ENCODE data around the gene TLE4. TPM values are rescaled to one million over a fixed set of nuclear protein-coding genes. Genes with fewer than 3 reads are reported as not detected.

Gene TLE4
- polyA plus RNA-seq, 3 donors: 21.0 to 107 (median 21.7) TPM

GRCh38 chr9:79694676-79695400 lies 123.1 kb downstream of the TLE4 start:
- H3K4me3 ChIP-seq (replicated peaks in 1 of 3; ENCODE audit: low read depth in 2 of 3, low read length in 3 of 3): no peak overlapping the region
- no peak overlapping the region for H2AFZ ChIP-seq (ENCODE audit: insufficient read depth, low read depth, low read length, poor library complexity, severe bottlenecking)
- peak overlapping the region in 1 of 2 donors; percentile 23 for H3K27ac ChIP-seq (ENCODE audit: low read depth in 1 of 2, low read length in 2 of 2)
- H3K27me3 Mint-ChIP-seq (ENCODE audit: low read depth in 3 of 3): peaks cover 0 to 1% (median 0%) of the 10 kb centered on the region in 3 donors
- peaks cover 14% of the 10 kb centered on the region for H3K4me1 Mint-ChIP-seq
- TF ChIP-seq CTCF (IDR thresholded peaks at IDR 0.05): no peak
- H3K9ac ChIP-seq (ENCODE audit: insufficient read depth, low read length, poor library complexity, severe bottlenecking): no peak overlapping the region
- no peak overlapping the region for H3K4me3 Mint-ChIP-seq
- no peaks in the 10 kb centered on the region for H3K27me3 ChIP-seq (ENCODE audit: control insufficient read depth in 2 of 2, insufficient read depth in 2 of 2, low read length in 2 of 2)
- peaks cover 0 to 3% (median 0%) of the 10 kb centered on the region in 7 donors for H3K9me3 Mint-ChIP-seq
- peaks cover 9 to 41% of the 10 kb centered on the region in 2 donors for H3K36me3 ChIP-seq (replicated peaks in 1 of 2; ENCODE audit: control insufficient read depth in 1 of 2, insufficient read depth in 2 of 2, low read length in 2 of 2)
- DNase-seq: no peak
- intact Hi-C loops (cut with micrococcal nuclease): no loop called here
- H4K20me1 ChIP-seq (ENCODE audit: insufficient read depth, low read length): peaks cover 67% of the 10 kb centered on the region
- no peak overlapping the region for H3K27ac Mint-ChIP-seq
- H3K9me3 ChIP-seq (replicated peaks in 1 of 2; ENCODE audit: control insufficient read depth in 1 of 2, insufficient read depth in 1 of 2, low read length in 2 of 2): no peaks in the 10 kb centered on the region
- peaks cover 0 to 4% of the 10 kb centered on the region in 2 donors for H3K4me1 ChIP-seq (ENCODE audit: control insufficient read depth in 1 of 2, insufficient read depth in 2 of 2, low read length in 2 of 2)
- WGBS (ENCODE audit: insufficient coverage): no CpG with 5 or more reads among the region's 1 CpG
- H3K36me3 Mint-ChIP-seq: peaks cover 24 to 30% of the 10 kb centered on the region in 2 donors
- no peak overlapping the region for H3K4me2 ChIP-seq (replicated peaks; ENCODE audit: extremely low read depth, low read length, poor library complexity, severe bottlenecking)
- H3K79me2 ChIP-seq (ENCODE audit: insufficient read depth, low read length): peaks cover 75% of the 10 kb centered on the region

- no peak for DNase-seq
- Mint-ChIP-seq H3K27me3 (ENCODE audit: low read depth in 3 of 3) (no peaks in the 10 kb centered on the region), H3K4me3 (no peak overlapping the region), H3K4me1 (peaks cover 21% of the 10 kb centered on the region), H3K27ac (peak overlapping the region in 4 of 7 donors; percentile 7 to 52 (median 28)), H3K9me3 (peaks cover 0 to 3% (median 0%) of the 10 kb centered on the region in 7 donors), H3K36me3 (peaks cover 24 to 26% of the 10 kb centered on the region in 2 donors)
- H3K9me3 ChIP-seq (replicated peaks in 1 of 2; ENCODE audit: control insufficient read depth in 1 of 2, insufficient read depth in 1 of 2, low read length in 2 of 2): no peaks in the 10 kb centered on the region
- H2AFZ ChIP-seq (ENCODE audit: insufficient read depth, low read depth, low read length, poor library complexity, severe bottlenecking): no peak overlapping the region
- no peak overlapping the region for H3K4me3 ChIP-seq (replicated peaks in 1 of 3; ENCODE audit: low read depth in 2 of 3, low read length in 3 of 3)
- no peak overlapping the region for H3K4me2 ChIP-seq (replicated peaks; ENCODE audit: extremely low read depth, low read length, poor library complexity, severe bottlenecking)
- no peak overlapping the region for H3K9ac ChIP-seq (ENCODE audit: insufficient read depth, low read length, poor library complexity, severe bottlenecking)
- H3K27ac ChIP-seq (ENCODE audit: low read depth in 1 of 2, low read length in 2 of 2): peak overlapping the region in 1 of 2 donors; percentile 23
- peaks cover 0 to 4% of the 10 kb centered on the region in 2 donors for H3K4me1 ChIP-seq (ENCODE audit: control insufficient read depth in 1 of 2, insufficient read depth in 2 of 2, low read length in 2 of 2)
- H3K79me2 ChIP-seq (ENCODE audit: insufficient read depth, low read length): peaks cover 76% of the 10 kb centered on the region
- H4K20me1 ChIP-seq (ENCODE audit: insufficient read depth, low read length): peaks cover 58% of the 10 kb centered on the region
- intact Hi-C loops (cut with micrococcal nuclease): no loop called here
- WGBS (ENCODE audit: insufficient coverage): 90% methylated on average over 4 of the region's 6 CpGs
- no peak for TF ChIP-seq CTCF (IDR thresholded peaks at IDR 0.05)
- H3K27me3 ChIP-seq (ENCODE audit: control insufficient read depth in 2 of 2, insufficient read depth in 2 of 2, low read length in 2 of 2): no peaks in the 10 kb centered on the region
- H3K36me3 ChIP-seq (replicated peaks in 1 of 2; ENCODE audit: control insufficient read depth in 1 of 2, insufficient read depth in 2 of 2, low read length in 2 of 2): peaks cover 9 to 34% of the 10 kb centered on the region in 2 donors
Measured at GRCh38 chr9:79695531-79696175, 123.9 kb downstream of the TLE4 start.

All from CD14-positive monocyte (primary cell).